ENCODE measurements around the gene JAKMIP2.

GRCh38 chr5:147644460-147644859, 138.1 kb downstream of the JAKMIP2 start:
- TF ChIP-seq POLR2AphosphoS2 (IDR thresholded peaks at IDR 0.05; ENCODE audit: low read depth, low read length) (no peak), NKRF (conservative IDR thresholded peaks at IDR 0.05) (no peak), FOXK2 (IDR thresholded peaks at IDR 0.05) (no peak), POLR2AphosphoS5 (IDR thresholded peaks at IDR 0.05; ENCODE audit: low read length) (no peak), EP300 (IDR thresholded peaks at IDR 0.05; ENCODE audit: borderline replicate concordance in 1 of 2, control insufficient read depth in 1 of 2, low read depth in 2 of 2, low read length in 2 of 2) (no peak), CTCF (IDR thresholded peaks at IDR 0.05 in 2 of 3, conservative IDR thresholded peaks at IDR 0.05 in 1 of 3; ENCODE audit: control insufficient read depth in 2 of 3, extremely low read depth in 1 of 3, insufficient read depth in 1 of 3, low read depth in 3 of 3, low read length in 3 of 3) (no peak), SUPT20H (IDR thresholded peaks at IDR 0.05; ENCODE audit: borderline replicate concordance, control insufficient read depth, low read depth, low read length) (no peak), PBX3 (IDR thresholded peaks at IDR 0.05; ENCODE audit: insufficient replicate concordance, low read depth, low read length) (no peak)

Measured in GM12878 (cell line).